HG03571 (cell line): ENCODE measurements around the gene SOCS2.

ENCODE experiments used
- ATAC-seq: cut with Tn5 transposase; IDR thresholded peaks from one replicate; pipeline ENCODE4 v1.9.1; 2021; ENCODE audit not compliant: unreplicated experiment

The SOCS2 gene

DNA sequence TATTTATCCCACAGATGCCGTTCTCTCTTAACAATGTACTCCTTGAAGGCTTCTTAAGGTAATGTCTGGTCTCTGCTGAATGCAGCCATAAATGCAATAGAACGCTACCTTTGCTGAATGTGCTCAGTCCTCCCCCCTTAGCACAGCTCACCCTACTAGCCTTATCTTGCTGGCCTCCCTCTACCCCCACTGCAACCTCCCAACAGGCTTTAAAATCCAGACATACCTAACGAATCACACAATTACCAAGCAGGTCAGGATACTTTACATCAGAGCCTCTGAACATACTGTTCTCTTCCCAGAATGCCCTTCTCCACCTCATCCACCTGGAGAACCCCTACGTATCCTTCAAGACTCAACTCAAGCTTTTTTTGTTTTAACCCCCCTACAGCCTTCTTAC is 53.7 kb downstream of the SOCS2 start:
- no peak for ATAC-seq
